PC-3 (cell line): Measurements from ENCODE around the gene BCL2L12. TPM values are rescaled to one million over a fixed set of nuclear protein-coding genes. Genes with fewer than 3 reads are reported as not detected.
"Not testable (repeated sequence)": the region's sequence is repeated elsewhere in the genome, so short reads cannot be mapped to it uniquely, and the experiment has no call there.

ENCODE experiments used
- ATAC-seq: fragments of 200-7000 bp; cut with Tn5 transposase; 2 replicates; pipeline ENCODE4 v1.9.1; 2020; ENCODE audit warnings: mild to moderate bottlenecking, moderate library complexity
- BruUV-seq: library from RNA; stranded (reverse); fragments of 400-500 nt; replicated peaks from 2 replicates; lab custom pipeline; 2021; lab: Mats Ljungman, UMichigan
- CTCF ChIA-PET: fragments of 300-600 bp; sonication (Branson Sonifier 250); formaldehyde crosslinking; loops from one replicate; lab custom pipeline; 2022; ENCODE audit warnings: antibody characterized with exemption; lab: Charles Lee
- POLR2A ChIA-PET: fragments of 300-600 bp; sonication (Branson Sonifier 250); formaldehyde crosslinking; loops from one replicate; lab custom pipeline; 2022; ENCODE audit warnings: antibody characterized with exemption; ENCODE audit not compliant: unreplicated experiment; lab: Charles Lee
- DNase-seq: peaks from one replicate; pipeline ENCODE4 v3.0.0-alpha.2; 2015
- H2AFZ ChIP-seq: fragments of 300-600 bp; sonication (generic); 2 replicates; pipeline ENCODE4 v1.6.0; 2016; ENCODE audit warnings: antibody characterized with exemption, low read length
- H3F3A ChIP-seq: fragments of 300-600 bp; sonication (generic); one replicate; pipeline ENCODE4 v1.6.0; 2017; ENCODE audit warnings: antibody characterized with exemption, low read length, control low read depth, mild to moderate bottlenecking; ENCODE audit not compliant: unreplicated experiment
- H3K27ac ChIP-seq: fragments of 300-600 bp; sonication (generic); 2 replicates; pipeline ENCODE4 v1.5.1; 2016; ENCODE audit warnings: mild to moderate bottlenecking, low read length
- H3K27me3 ChIP-seq: fragments of 300-600 bp; sonication (generic); 2 replicates; pipeline ENCODE4 v1.6.1; 2016; ENCODE audit warnings: low read length, mixed read lengths
- H3K36me3 ChIP-seq: fragments of 300-600 bp; sonication (generic); 2 replicates; pipeline ENCODE4 v1.6.1; 2016; ENCODE audit warnings: low read depth, mixed run types, low read length, mixed read lengths
- H3K4me1 ChIP-seq: fragments of 300-600 bp; sonication (generic); 2 replicates; pipeline ENCODE4 v1.5.1; 2016; ENCODE audit warnings: low read length; ENCODE audit not compliant: insufficient read depth
- H3K4me2 ChIP-seq: fragments of 300-600 bp; sonication (generic); 2 replicates; pipeline ENCODE4 v1.6.0; 2016; ENCODE audit warnings: low read length
- H3K4me3 ChIP-seq: fragments of 300-600 bp; sonication (generic); 2 replicates; pipeline ENCODE4 v1.5.1; 2016; ENCODE audit warnings: mild to moderate bottlenecking, low read length, mixed read lengths
- H3K79me2 ChIP-seq: fragments of 300-600 bp; sonication (generic); 2 replicates; pipeline ENCODE4 v1.6.1; 2017; ENCODE audit warnings: low read length, mixed read lengths
- H3K9ac ChIP-seq: fragments of 300-600 bp; sonication (generic); 2 replicates; pipeline ENCODE4 v1.6.0; 2016; ENCODE audit warnings: mild to moderate bottlenecking, low read length
- H3K9me2 ChIP-seq: fragments of 300-600 bp; sonication (generic); replicated peaks from 2 replicates; pipeline ENCODE4 v1.6.1; 2016; ENCODE audit warnings: mixed run types, low read length, mixed read lengths
- H3K9me3 ChIP-seq: fragments of 300-600 bp; sonication (generic); 2 replicates; pipeline ENCODE4 v1.6.1; 2016; ENCODE audit warnings: low read length, mixed read lengths
- H4K20me1 ChIP-seq: fragments of 300-600 bp; sonication (generic); 2 replicates; pipeline ENCODE4 v1.6.1; 2016; ENCODE audit warnings: low read length, mixed read lengths
- CTCF ChIP-seq: fragments of 300-600 bp; sonication (generic); conservative IDR thresholded peaks from 2 replicates; pipeline ENCODE4 v1.5.1; 2017; ENCODE audit warnings: antibody characterized with exemption, low read depth, mild to moderate bottlenecking, low read length
- EZH2 ChIP-seq: fragments of 300-600 bp; sonication (generic); IDR thresholded peaks from one replicate; pipeline ENCODE4 v1.6.1; 2017; ENCODE audit warnings: antibody characterized with exemption, mild to moderate bottlenecking, low read length; ENCODE audit not compliant: unreplicated experiment
- EZH2phosphoT487 ChIP-seq: fragments of 300-600 bp; sonication (generic); IDR thresholded peaks from 2 replicates; pipeline ENCODE4 v1.6.1; 2018; ENCODE audit warnings: mild to moderate bottlenecking, antibody characterized with exemption, low read length, borderline replicate concordance
- intact Hi-C: fragments of 100-400 bp; cut with micrococcal nuclease; formaldehyde crosslinking; loops from 2 replicates; pipeline ENCODE4 v1.9.0; 2023
- total RNA-seq: library from RNA; depleted of rRNA; stranded (reverse); fragments of >200 nt; gene quantifications from 2 replicates; pipeline ENCODE4 v1.2.3, GENCODE V29; 2014

Gene BCL2L12
- total RNA-seq, 1 experiment from 2014 or later: 104 TPM

DNA sequence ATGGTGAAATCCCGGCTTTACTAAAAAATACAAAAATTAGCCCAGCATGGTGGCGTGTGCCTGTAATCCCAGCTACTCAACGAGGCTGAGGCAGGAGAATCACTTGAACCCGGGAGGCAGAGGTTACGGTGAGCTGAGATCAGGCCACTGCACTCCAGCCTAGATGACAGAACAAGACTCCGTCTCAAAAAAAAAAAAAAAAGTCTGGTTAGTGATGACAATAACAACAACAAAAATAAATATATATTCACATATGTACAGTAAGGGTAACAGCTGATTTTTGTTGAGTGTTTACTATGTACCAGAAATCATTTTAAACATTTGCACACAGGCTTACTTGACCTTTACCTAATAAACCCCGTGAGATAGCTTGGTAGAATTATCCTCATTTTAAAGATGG is 48.8 kb upstream of the BCL2L12 start:
- CTCF ChIA-PET: no interaction called here
- Histone ChIP-seq H3K27me3 (no peaks in the 10 kb centered on the region), H4K20me1 (0 out of 2 replicates have a peak, but pooled peaks cover 3% of the 10 kb centered on the region), H3K4me2 (no peak overlapping the region), H3K36me3 (peaks cover 37% of the 10 kb centered on the region), H2AFZ (no peak overlapping the region), H3K4me3 (no peak overlapping the region), H3K9me2 (no peaks in the 10 kb centered on the region), H3K79me2 (peaks cover 21% of the 10 kb centered on the region), H3K4me1 (peaks cover 29% of the 10 kb centered on the region), H3K9me3 (no peaks in the 10 kb centered on the region), H3F3A (peaks cover 8% of the 10 kb centered on the region), H3K27ac (no peak overlapping the region), H3K9ac (no peak overlapping the region)
- TF ChIP-seq EZH2: no peak
- DNase-seq (no peak), ATAC-seq (no peak)
- intact Hi-C loops: no loop called here
- POLR2A ChIA-PET: no interaction called here
- no TSS peak for BruUV-seq

DNA sequence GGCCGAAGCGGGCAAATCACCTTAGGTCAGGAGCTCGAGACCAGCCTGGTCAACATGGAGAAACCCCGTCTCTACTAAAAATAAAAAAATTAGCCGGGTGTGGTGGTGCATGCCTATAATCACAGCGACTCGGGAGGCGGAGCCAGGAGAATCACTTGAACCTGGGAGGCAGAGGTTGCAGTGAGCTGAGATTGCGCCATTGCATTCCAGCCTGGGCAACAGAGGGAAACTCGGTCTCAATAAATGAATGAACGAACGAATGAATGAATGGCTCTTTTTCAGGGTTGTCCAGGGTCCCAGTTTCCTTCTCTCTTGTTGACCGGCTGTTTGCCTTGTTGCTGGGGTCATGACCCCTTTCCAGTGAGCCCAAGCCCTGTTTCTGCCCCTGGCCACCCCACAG is 47.9 kb upstream of the BCL2L12 start:
- H4K20me1 ChIP-seq, H3K9me3 ChIP-seq, CTCF ChIA-PET, intact Hi-C loops, DNase-seq, ATAC-seq, H2AFZ ChIP-seq, H3K4me2 ChIP-seq, H3K9me2 ChIP-seq, H3K4me3 ChIP-seq, H3F3A ChIP-seq, BruUV-seq, H3K27ac ChIP-seq, H3K9ac ChIP-seq, H3K27me3 ChIP-seq: not testable (repeated sequence)
- peaks cover 12% of the 10 kb centered on the region for H3K79me2 ChIP-seq
- POLR2A ChIA-PET: interaction anchor here (0.8 kb wide), 1 partner anchor 22 kb away, joined by 4 read pairs; the partner anchor contains the start of gene RRAS
- H3K36me3 ChIP-seq: peaks cover 41% of the 10 kb centered on the region
- peaks cover 22% of the 10 kb centered on the region for H3K4me1 ChIP-seq

DNA sequence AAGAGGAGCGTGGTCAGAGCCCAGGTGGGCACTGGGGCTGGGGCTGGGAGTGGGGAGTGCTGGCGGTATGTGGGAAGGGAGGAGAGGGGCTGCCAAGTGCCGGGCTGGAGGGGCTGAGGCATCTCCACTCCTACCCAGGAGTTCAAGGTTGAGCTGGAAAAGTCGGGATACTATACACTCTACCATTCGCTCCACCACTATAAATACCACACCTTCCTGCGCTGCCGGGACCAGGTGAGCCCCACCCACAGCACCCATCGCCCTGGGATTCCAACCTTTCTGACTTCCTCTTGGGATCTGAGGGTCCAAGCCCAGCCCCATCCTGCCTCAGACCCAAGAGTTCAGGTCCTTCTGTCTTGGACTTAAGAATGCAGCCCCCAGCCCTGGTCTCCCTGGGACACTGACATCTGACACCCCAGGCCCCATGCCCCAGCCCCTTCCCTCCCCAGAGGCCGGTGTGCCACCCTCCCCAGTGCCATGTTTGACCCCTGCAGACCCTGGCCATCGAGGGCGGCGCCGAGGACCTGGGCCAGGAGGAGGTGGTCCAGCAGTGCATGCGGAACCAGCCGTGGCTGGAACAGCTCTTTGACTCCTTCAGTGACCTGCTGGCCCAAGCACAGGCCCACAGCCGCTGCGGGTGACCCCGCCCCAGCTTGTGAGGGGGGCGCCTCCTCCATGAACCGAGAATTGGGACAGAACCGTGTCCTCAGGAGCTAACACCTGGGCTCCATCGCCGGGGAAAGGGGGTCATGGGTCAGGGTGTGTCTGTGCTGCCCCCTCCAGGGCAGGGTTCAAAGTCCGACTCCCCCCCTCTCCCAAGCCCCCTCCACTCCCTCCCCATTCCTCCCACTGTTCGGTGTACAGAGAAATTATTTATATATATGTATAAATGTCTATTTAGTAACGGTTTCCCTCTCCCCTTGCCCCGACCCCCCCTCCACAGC is 40.5 kb upstream of the BCL2L12 start:
- intact Hi-C loops: no loop called here
- ChIA-PET CTCF (no interaction called here), POLR2A (no interaction called here)
- no peak for TF ChIP-seq CTCF
- TF ChIP-seq EZH2phosphoT487: no peak
- no peak for TF ChIP-seq EZH2
- H3K9me2 ChIP-seq: no peaks in the 10 kb centered on the region
- H3K4me1 ChIP-seq: no peaks in the 10 kb centered on the region
- DNase-seq (no peak), ATAC-seq (no peak; the same call in 1 of the 2 replicates)
- H3K79me2 ChIP-seq: no peaks in the 10 kb centered on the region
- no peak overlapping the region for H3K9ac ChIP-seq
- no peaks in the 10 kb centered on the region for H3K27me3 ChIP-seq
- peaks cover 31% of the 10 kb centered on the region; the same call in 1 of the 2 replicates for H3K36me3 ChIP-seq
- H3K4me2 ChIP-seq: no peak overlapping the region
- no peaks in the 10 kb centered on the region for H3K9me3 ChIP-seq
- no peak overlapping the region for H3K4me3 ChIP-seq
- no peak overlapping the region for H3K27ac ChIP-seq
- no peak overlapping the region for H2AFZ ChIP-seq
- TSS peak; percentile 13 for BruUV-seq
- 0 out of 2 replicates have a peak, but pooled peaks cover under 1% of the 10 kb centered on the region for H4K20me1 ChIP-seq
- no peaks in the 10 kb centered on the region for H3F3A ChIP-seq
